Measurements from ENCODE around the gene CWC15. TPM values are rescaled to one million over a fixed set of nuclear protein-coding genes. Genes with fewer than 3 reads are reported as not detected.

CWC15 gene
- total and polyA plus RNA-seq, 10 of the 15 experiments (the other 5 are each of a cell fraction or from before 2014, with no cell fraction given): 43.3 to 142 (median 75.1) TPM

GRCh38 chr11:94925422-94926270 is 47.7 kb downstream of the CWC15 start:
- BruUV-seq (replicated peaks): no TSS peak
- H3K4me1 ChIP-seq (ENCODE audit: control insufficient read depth, insufficient read depth, low read length): no peaks in the 10 kb centered on the region
- SMC1A ChIA-PET (ENCODE audit: uncharacterized antibody, unreplicated experiment): no interaction called here
- RAD21 ChIA-PET (ENCODE audit: unreplicated experiment): no interaction called here
- DNase-seq (ENCODE audit: low read depth, low spot score) (no peak), FAIRE-seq (no peak), ATAC-seq (peak; percentile 42)
- no peak overlapping the region for H3K4me3 ChIP-seq
- no peaks in the 10 kb centered on the region for H3K79me2 ChIP-seq (ENCODE audit: control insufficient read depth, insufficient read depth, low read length)
- POLR2A ChIA-PET: no interaction called here
- TF ChIP-seq SP1 (IDR thresholded peaks at IDR 0.05; ENCODE audit: low read depth, low read length): no peak
- TF ChIP-seq NR2F1 (conservative IDR thresholded peaks at IDR 0.05): no peak
- no peak for TF ChIP-seq RELB (IDR thresholded peaks at IDR 0.05; ENCODE audit: low read depth)
- TF ChIP-seq REST (IDR thresholded peaks at IDR 0.05; ENCODE audit: low read depth, low read length): no peak
- TF ChIP-seq BACH1 (IDR thresholded peaks at IDR 0.05; ENCODE audit: borderline replicate concordance): no peak
- TF ChIP-seq PKNOX1 (IDR thresholded peaks at IDR 0.05): 0 out of 2 replicates have a peak, but pooled peaks have one; percentile 17
- CTCF ChIA-PET: no interaction called here
- no peaks in the 10 kb centered on the region; a peak in 1 of 4 replicates for H3K27me3 ChIP-seq (replicated peaks in 1 of 2; ENCODE audit: control insufficient read depth in 2 of 2, insufficient read depth in 2 of 2, low read length in 1 of 2)
- no peaks in the 10 kb centered on the region for H3K36me3 ChIP-seq (ENCODE audit: control insufficient read depth in 2 of 2, insufficient read depth in 2 of 2, low read length in 1 of 2)
- H3K27ac ChIP-seq (ENCODE audit: control insufficient read depth, insufficient read depth): no peak overlapping the region
- no peak overlapping the region for H3K4me2 ChIP-seq (ENCODE audit: control insufficient read depth, insufficient read depth)
- no peaks in the 10 kb centered on the region for H4K20me1 ChIP-seq (ENCODE audit: control insufficient read depth, insufficient read depth)
- WGBS (ENCODE audit: insufficient coverage, insufficient replicate concordance, low lambda C conversion rate, missing lambda C conversion rate): 18% methylated on average over 7 of the region's 7 CpGs
- no peak overlapping the region for H3K9ac ChIP-seq (ENCODE audit: control insufficient read depth, insufficient read depth, low read length)
- in situ Hi-C loops (cut with MboI) (no loop called here), intact Hi-C loops (cut with micrococcal nuclease; ENCODE audit: unreplicated experiment) (no loop called here)
- no peak overlapping the region for H2AFZ ChIP-seq (ENCODE audit: control insufficient read depth, low read depth, low read length)
- no peaks in the 10 kb centered on the region; the same call in 1 of the 3 replicates for H3K9me3 ChIP-seq (replicated peaks; ENCODE audit: control insufficient read depth, insufficient read depth, low read length)
